Osteocyte (in vitro differentiated cells): Measurements from ENCODE around the gene PLXNA4. TPM values are rescaled to one million over a fixed set of nuclear protein-coding genes. Genes with fewer than 3 reads are reported as not detected.

Source experiments
- DNase-seq: peaks from one replicate; pipeline ENCODE4 v3.0.0; 2021; ENCODE audit warnings: mixed read lengths; ENCODE audit not compliant: unreplicated experiment; ENCODE audit errors: extremely low spot score
- H3K27ac Mint-ChIP-seq: one replicate; pipeline ENCODE4 v1.8.0; 2021; ENCODE audit warnings: mild to moderate bottlenecking, mixed read lengths; ENCODE audit not compliant: unreplicated experiment
- H3K27me3 Mint-ChIP-seq: one replicate; pipeline ENCODE4 v1.8.0; 2021; ENCODE audit warnings: mixed read lengths; ENCODE audit not compliant: unreplicated experiment
- H3K36me3 Mint-ChIP-seq: one replicate; pipeline ENCODE4 v1.8.0; 2021; ENCODE audit warnings: mixed read lengths; ENCODE audit not compliant: unreplicated experiment
- H3K4me1 Mint-ChIP-seq: one replicate; pipeline ENCODE4 v1.8.0; 2021; ENCODE audit warnings: mixed read lengths; ENCODE audit not compliant: unreplicated experiment
- H3K4me3 Mint-ChIP-seq: one replicate; pipeline ENCODE4 v1.8.0; 2021; ENCODE audit warnings: mild to moderate bottlenecking, moderate library complexity, mixed read lengths; ENCODE audit not compliant: unreplicated experiment
- H3K9me3 Mint-ChIP-seq: one replicate; pipeline ENCODE4 v1.8.0; 2021; ENCODE audit warnings: mixed read lengths; ENCODE audit not compliant: unreplicated experiment
- CTCF ChIP-seq: fragments of 200-600 bp; sonication (generic); IDR thresholded peaks from 2 replicates; pipeline ENCODE4 v1.5.0; 2021; ENCODE audit warnings: antibody characterized with exemption, mild to moderate bottlenecking, moderate library complexity
- total RNA-seq: library from RNA; stranded (reverse); gene quantifications from 2 replicates; pipeline ENCODE4 v1.2.1, GENCODE V29; 2021

PLXNA4 gene
- total RNA-seq, 1 donor from 2014 or later = 59.0 TPM

- H3K4me1 Mint-ChIP-seq = peaks cover 57% of the 10 kb centered on the region
These were observed 173.5 kb downstream of the PLXNA4 start for GRCh38 chr7:132402751-132403245.

GRCh38 chr7:132402096-132402495 lies 174.2 kb downstream of the PLXNA4 start:
- no peaks in the 10 kb centered on the region for H3K27me3 Mint-ChIP-seq
- no peak overlapping the region for H3K27ac Mint-ChIP-seq
- peaks cover 10% of the 10 kb centered on the region for H3K36me3 Mint-ChIP-seq
- H3K4me3 Mint-ChIP-seq = no peak overlapping the region
- H3K9me3 Mint-ChIP-seq = no peaks in the 10 kb centered on the region
- no peak for DNase-seq
- peaks cover 50% of the 10 kb centered on the region for H3K4me1 Mint-ChIP-seq
- TF ChIP-seq CTCF = no peak

More at GRCh38 chr7:132402751-132403245, 173.5 kb downstream of the PLXNA4 start:
- Mint-ChIP-seq H3K9me3 (no peaks in the 10 kb centered on the region), H3K4me3 (no peak overlapping the region), H3K36me3 (peaks cover 10% of the 10 kb centered on the region), H3K27ac (peak overlapping the region; percentile 59), H3K27me3 (no peaks in the 10 kb centered on the region)
- no peak for TF ChIP-seq CTCF
- DNase-seq = no peak

GRCh38 chr7:132400561-132401142 lies 175.6 kb downstream of the PLXNA4 start:
- peaks cover 12% of the 10 kb centered on the region for H3K36me3 Mint-ChIP-seq
- H3K9me3 Mint-ChIP-seq = no peaks in the 10 kb centered on the region
- TF ChIP-seq CTCF = no peak
- H3K27ac Mint-ChIP-seq = peak overlapping the region; percentile 85
- no peaks in the 10 kb centered on the region for H3K27me3 Mint-ChIP-seq
- peaks cover 48% of the 10 kb centered on the region for H3K4me1 Mint-ChIP-seq
- no peak overlapping the region for H3K4me3 Mint-ChIP-seq
- no peak for DNase-seq

- peaks cover 12% of the 10 kb centered on the region for H3K36me3 Mint-ChIP-seq
- TF ChIP-seq CTCF = no peak
- no peaks in the 10 kb centered on the region for H3K9me3 Mint-ChIP-seq
- H3K27me3 Mint-ChIP-seq = no peaks in the 10 kb centered on the region
- DNase-seq = no peak
- H3K27ac Mint-ChIP-seq = no peak overlapping the region
- peaks cover 57% of the 10 kb centered on the region for H3K4me1 Mint-ChIP-seq
- H3K4me3 Mint-ChIP-seq = no peak overlapping the region
These were observed 176.9 kb downstream of the PLXNA4 start for GRCh38 chr7:132399367-132399766.

- no peak for TF ChIP-seq CTCF
- Mint-ChIP-seq H3K27ac (no peak overlapping the region), H3K9me3 (no peaks in the 10 kb centered on the region), H3K27me3 (no peaks in the 10 kb centered on the region), H3K4me3 (no peak overlapping the region), H3K36me3 (peaks cover 12% of the 10 kb centered on the region), H3K4me1 (peaks cover 63% of the 10 kb centered on the region)
- DNase-seq = no peak
These were observed 177.9 kb downstream of the PLXNA4 start for GRCh38 chr7:132398253-132398925.
